ENCODE data around the gene ZXDB.
"Not testable (repeated sequence)": the region's sequence is repeated elsewhere in the genome, so short reads cannot be mapped to it uniquely, and the experiment has no call there.

DNA sequence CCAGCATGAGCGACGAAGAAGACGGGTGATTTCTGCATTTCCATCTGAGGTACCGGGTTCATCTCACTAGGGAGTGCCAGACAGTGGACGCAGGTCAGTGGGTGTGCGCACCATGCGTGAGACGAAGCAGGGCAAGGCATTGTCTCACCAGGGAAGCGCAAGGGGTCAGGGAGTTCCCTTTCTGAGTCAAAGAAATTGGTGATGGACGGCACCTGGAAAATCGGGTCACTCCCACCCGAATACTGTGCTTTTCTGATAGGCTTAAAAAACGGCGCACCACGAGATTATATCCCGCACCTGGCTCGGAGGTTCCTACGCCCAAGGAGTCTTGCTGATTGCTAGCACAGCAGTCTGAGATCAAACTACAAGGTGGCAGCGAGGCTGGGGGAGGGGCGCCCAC lies 37.6 kb downstream of the ZXDB start:
- TF ChIP-seq, protein P1, sequence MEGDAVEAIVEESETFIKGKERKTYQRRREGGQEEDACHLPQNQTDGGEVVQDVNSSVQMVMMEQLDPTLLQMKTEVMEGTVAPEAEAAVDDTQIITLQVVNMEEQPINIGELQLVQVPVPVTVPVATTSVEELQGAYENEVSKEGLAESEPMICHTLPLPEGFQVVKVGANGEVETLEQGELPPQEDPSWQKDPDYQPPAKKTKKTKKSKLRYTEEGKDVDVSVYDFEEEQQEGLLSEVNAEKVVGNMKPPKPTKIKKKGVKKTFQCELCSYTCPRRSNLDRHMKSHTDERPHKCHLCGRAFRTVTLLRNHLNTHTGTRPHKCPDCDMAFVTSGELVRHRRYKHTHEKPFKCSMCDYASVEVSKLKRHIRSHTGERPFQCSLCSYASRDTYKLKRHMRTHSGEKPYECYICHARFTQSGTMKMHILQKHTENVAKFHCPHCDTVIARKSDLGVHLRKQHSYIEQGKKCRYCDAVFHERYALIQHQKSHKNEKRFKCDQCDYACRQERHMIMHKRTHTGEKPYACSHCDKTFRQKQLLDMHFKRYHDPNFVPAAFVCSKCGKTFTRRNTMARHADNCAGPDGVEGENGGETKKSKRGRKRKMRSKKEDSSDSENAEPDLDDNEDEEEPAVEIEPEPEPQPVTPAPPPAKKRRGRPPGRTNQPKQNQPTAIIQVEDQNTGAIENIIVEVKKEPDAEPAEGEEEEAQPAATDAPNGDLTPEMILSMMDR (IDR thresholded peaks at IDR 0.05) = not testable (repeated sequence)
- not testable (repeated sequence) for TF ChIP-seq POLR2AphosphoS5, POLR2A (IDR thresholded peaks at IDR 0.05)
